GM18511 (cell line): ENCODE measurements around the gene TBC1D3G.
"Not testable (repeated sequence)": the region's sequence is repeated elsewhere in the genome, so short reads cannot be mapped to it uniquely, and the experiment has no call there.

Experiments
- ATAC-seq: cut with Tn5 transposase; IDR thresholded peaks from one replicate; pipeline ENCODE4 v1.9.1; 2021; ENCODE audit warnings: mild to moderate bottlenecking, moderate library complexity; ENCODE audit not compliant: unreplicated experiment

Gene TBC1D3G

GRCh38 chr17:36323584-36323983, at the start of gene TBC1D3G:
Gene TBC1D3G (plus strand): TSS chr17:36323884. CDS start chr17:36325412, 1,528 bp downstream.
- ATAC-seq, result not testable (repeated sequence)

GRCh38 chr17:36283256-36283655, 40.4 kb upstream of the TBC1D3G start:
- ATAC-seq, result not testable (repeated sequence)

- ATAC-seq, result not testable (repeated sequence)
Observed at GRCh38 chr17:36284219-36284618, 39.5 kb upstream of the TBC1D3G start.

- not testable (repeated sequence) for ATAC-seq
Observed at GRCh38 chr17:36289965-36290612, 33.6 kb upstream of the TBC1D3G start.

- ATAC-seq, result not testable (repeated sequence)
Observed at GRCh38 chr17:36295161-36295560, 28.5 kb upstream of the TBC1D3G start.

- not testable (repeated sequence) for ATAC-seq
Observed at GRCh38 chr17:36315736-36316135, 7.9 kb upstream of the TBC1D3G start.

- ATAC-seq, result not testable (repeated sequence)
Observed at GRCh38 chr17:36362496-36362895, 38.8 kb downstream of the TBC1D3G start.

GRCh38 chr17:36375938-36376337, 52.3 kb downstream of the TBC1D3G start:
- ATAC-seq, result not testable (repeated sequence)
